GM10266 (cell line): ENCODE data around the gene SNX25.
"Not testable (repeated sequence)": the region's sequence is repeated elsewhere in the genome, so short reads cannot be mapped to it uniquely, and the experiment has no call there.

Experiments used
- DNase-seq: peaks from one replicate; pipeline ENCODE4 v3.0.0; 2012; ENCODE audit errors: extremely low spot score
- CTCF ChIP-seq: IDR thresholded peaks from 2 replicates; pipeline ENCODE4 v1.5.1; 2012; ENCODE audit warnings: mild to moderate bottlenecking, low read depth; ENCODE audit not compliant: control insufficient read depth, insufficient read depth; ENCODE audit errors: missing control alignments

The SNX25 gene

GRCh38 chr4:185201977-185202962 lies 7.1 kb upstream of the SNX25 start:
- TF ChIP-seq CTCF, result no peak
- DNase-seq, result no peak

- no peak for DNase-seq
- no peak for TF ChIP-seq CTCF
Measured at GRCh38 chr4:185202984-185203485, 6.4 kb upstream of the SNX25 start.

- DNase-seq, result peak; percentile 91
- TF ChIP-seq CTCF, result no peak
Measured at GRCh38 chr4:185203486-185204237, 5.7 kb upstream of the SNX25 start, which contains the start of gene CFAP97. CFAP97 (minus strand) TSS chr4:185204000; CDS start chr4:185191196, 12,804 bp downstream.

GRCh38 chr4:185204238-185204910 lies 5.0 kb upstream of the SNX25 start:
- DNase-seq, result no peak
- TF ChIP-seq CTCF, result no peak

- not testable (repeated sequence) for DNase-seq
Measured at GRCh38 chr4:185205073-185205472, 4.3 kb upstream of the SNX25 start.

GRCh38 chr4:185205697-185206342 lies 3.6 kb upstream of the SNX25 start:
- DNase-seq, result no peak
- TF ChIP-seq CTCF, result no peak

GRCh38 chr4:185207466-185207865 lies 1.9 kb upstream of the SNX25 start:
- TF ChIP-seq CTCF, result no peak
- no peak for DNase-seq

GRCh38 chr4:185209852-185210101 lies 379 bp downstream of the SNX25 start:
- not testable (repeated sequence) for DNase-seq
